CD4-positive, alpha-beta memory T cell (primary cell): Measurements from ENCODE around the gene PAQR5. TPM values are rescaled to one million over a fixed set of nuclear protein-coding genes. Genes with fewer than 3 reads are reported as not detected.

Experiments used
- CTCF ChIA-PET: fragments of 350-600 bp; sonication (Branson Sonifier 250); formaldehyde crosslinking; loops from one replicate; lab custom pipeline; 2021; ENCODE audit warnings: inconsistent platforms; ENCODE audit not compliant: partially characterized antibody; lab: Charles Lee
- POLR2A ChIA-PET: fragments of 350-600 bp; sonication (Branson Sonifier 250); formaldehyde crosslinking; loops from one replicate; lab custom pipeline; 2021; ENCODE audit not compliant: partially characterized antibody; lab: Charles Lee
- DNase-seq, 5 donors: peaks; one replicate each; pipeline versions ENCODE4 v3.0.0 to v3.0.0-alpha.2; 2020 to 2022; ENCODE audit warnings: mixed read lengths in 1 of 5
- H3K27ac ChIP-seq: one replicate; pipeline ENCODE4 v1.7.0; 2013; ENCODE audit warnings: low read depth, low read length
- H3K27me3 ChIP-seq: 2 replicates; pipeline ENCODE4 v1.7.0; 2013; ENCODE audit warnings: mild to moderate bottlenecking, low read length, moderate library complexity; ENCODE audit not compliant: insufficient read depth
- H3K36me3 ChIP-seq: 2 replicates; pipeline ENCODE4 v1.7.0; 2013; ENCODE audit warnings: mild to moderate bottlenecking, low read length, moderate library complexity; ENCODE audit not compliant: insufficient read depth
- H3K4me1 ChIP-seq: 2 replicates; pipeline ENCODE4 v1.7.0; 2013; ENCODE audit warnings: mild to moderate bottlenecking, low read length, moderate library complexity; ENCODE audit not compliant: insufficient read depth
- H3K4me3 ChIP-seq, 2 donors: one replicate each; pipeline ENCODE4 v1.7.0; 2013; ENCODE audit warnings: low read length in 2 of 2, mild to moderate bottlenecking in 1 of 2
- H3K9me3 ChIP-seq, 2 donors: one replicate each; pipeline ENCODE4 v1.7.0; 2013; ENCODE audit warnings: low read length in 2 of 2, control low read depth in 1 of 2; ENCODE audit not compliant: control insufficient read depth in 1 of 2
- H3K27ac Mint-ChIP-seq, 7 donors: one replicate each; pipeline ENCODE4 v1.8.0; 2020 to 2021; ENCODE audit warnings: mixed read lengths in 7 of 7, mild to moderate bottlenecking in 6 of 7, inconsistent platforms in 3 of 7, moderate library complexity in 3 of 7
- H3K27me3 Mint-ChIP-seq, 2 donors: one replicate each; pipeline ENCODE4 v1.8.0; 2020 to 2021; ENCODE audit warnings: mixed read lengths in 2 of 2
- H3K36me3 Mint-ChIP-seq, 2 donors: one replicate each; pipeline ENCODE4 v1.8.0; 2020 to 2021; ENCODE audit warnings: mixed read lengths in 2 of 2, inconsistent platforms in 1 of 2, mild to moderate bottlenecking in 1 of 2
- H3K4me1 Mint-ChIP-seq, 4 donors: one replicate each; pipeline ENCODE4 v1.8.0; 2020 to 2021; ENCODE audit warnings: mixed read lengths in 4 of 4, mild to moderate bottlenecking in 1 of 4
- H3K4me3 Mint-ChIP-seq, 8 donors: one replicate each; pipeline ENCODE4 v1.8.0; 2020 to 2021; ENCODE audit warnings: mixed read lengths in 8 of 8, mild to moderate bottlenecking in 7 of 8, moderate library complexity in 6 of 8, inconsistent platforms in 3 of 8
- H3K9me3 Mint-ChIP-seq, 8 donors: one replicate each; pipeline ENCODE4 v1.8.0; 2020 to 2021; ENCODE audit warnings: mixed read lengths in 8 of 8, mild to moderate bottlenecking in 5 of 8, inconsistent platforms in 3 of 8, moderate library complexity in 1 of 8
- intact Hi-C: fragments of 100-400 bp; cut with micrococcal nuclease; formaldehyde crosslinking; loops from one replicate; pipeline ENCODE4 v1.15.1; 2023
- polyA plus RNA-seq, 2 donors: library from polyadenylated mRNA; unstranded; fragments of 300-500 nt; fragmentation: Illumina TruSeq; gene quantifications; one replicate each; pipeline ENCODE4 v1.2.3, GENCODE V29; 2021
- total RNA-seq, 2 experiments: library from RNA; stranded (reverse); gene quantifications; one replicate each; pipeline ENCODE4 v1.2.3, GENCODE V29; 2021

The PAQR5 gene
- total and polyA plus RNA-seq, 4 experiments from 2014 or later = 0.20 TPM; not detected in 3

GRCh38 chr15:69451951-69452691 is 153.4 kb downstream of the PAQR5 start:
- ChIA-PET POLR2A (interaction anchor here (0.7 to 9.4 kb wide), 25 partner anchors 9 to 1221 kb away, joined by 3 to 488 read pairs (median 6); partner anchors contain the start of genes GLCE, KIF23 and TLE3), CTCF (interaction anchor here (0.8 to 6.5 kb wide), 10 partner anchors 10 to 421 kb away, joined by 3 to 94 read pairs (median 4); partner anchors contain the start of gene GLCE)
- peaks cover 36% of the 10 kb centered on the region for H3K4me1 ChIP-seq
- H3K9me3 Mint-ChIP-seq = no peaks in the 10 kb centered on the region
- intact Hi-C loops = loop anchor here (1.0 to 5.0 kb wide), 5 partner anchors 16 to 647 kb away; partner anchors contain the start of genes GLCE and KIF23
- H3K27ac ChIP-seq = peak overlapping the region; percentile 92
- peak overlapping the region; percentile 94 to 99 (median 98) for H3K27ac Mint-ChIP-seq
- peaks cover 22% of the 10 kb centered on the region for H3K36me3 ChIP-seq
- H3K4me3 Mint-ChIP-seq = peak overlapping the region; percentile 94 to 100 (median 98)
- DNase-seq = peak in 2 of 5 donors; percentile 20 to 51
- no peaks in the 10 kb centered on the region for H3K27me3 ChIP-seq
- H3K4me1 Mint-ChIP-seq = peaks cover 25 to 49% (median 36%) of the 10 kb centered on the region in 4 donors
- H3K4me3 ChIP-seq = peak overlapping the region; percentile 51 to 78
- no peaks in the 10 kb centered on the region for H3K9me3 ChIP-seq
- H3K27me3 Mint-ChIP-seq = no peaks in the 10 kb centered on the region
- peaks cover 25 to 48% of the 10 kb centered on the region in 2 donors for H3K36me3 Mint-ChIP-seq

GRCh38 chr15:69452692-69453521 is 154.2 kb downstream of the PAQR5 start, which contains the start of gene RPLP1:
Gene RPLP1 (plus strand): TSS chr15:69452818. CDS start chr15:69452949, 131 bp downstream.
- ChIA-PET POLR2A (interaction anchor here (0.6 to 9.4 kb wide), 30 partner anchors 10 to 1220 kb away, joined by 3 to 488 read pairs (median 6); partner anchors contain the start of genes GLCE, KIF23 and TLE3), CTCF (interaction anchor here (1.1 to 6.5 kb wide), 8 partner anchors 10 to 422 kb away, joined by 3 to 94 read pairs (median 6); partner anchors contain the start of gene KIF23)
- Mint-ChIP-seq H3K9me3 (no peaks in the 10 kb centered on the region), H3K27me3 (no peaks in the 10 kb centered on the region), H3K4me3 (peak within 1 kb of the TSS; percentile 94 to 100 (median 98)), H3K27ac (peak within 1 kb of the TSS; percentile 94 to 99 (median 98)), H3K4me1 (peaks cover 28 to 56% (median 37%) of the 10 kb centered on the region in 4 donors), H3K36me3 (peaks cover 25 to 55% of the 10 kb centered on the region in 2 donors)
- H3K4me1 ChIP-seq = peaks cover 36% of the 10 kb centered on the region
- H3K9me3 ChIP-seq = no peaks in the 10 kb centered on the region
- H3K27ac ChIP-seq = peak within 1 kb of the TSS; percentile 92
- intact Hi-C loops = loop anchor here (1.0 to 5.0 kb wide), 6 partner anchors 9 to 646 kb away; partner anchors contain the start of genes GLCE and KIF23
- H3K4me3 ChIP-seq = peak within 1 kb of the TSS; percentile 78 to 91
- H3K36me3 ChIP-seq = peaks cover 27% of the 10 kb centered on the region
- H3K27me3 ChIP-seq = no peaks in the 10 kb centered on the region
- DNase-seq = peak; percentile 96

GRCh38 chr15:69454953-69455352 is 156.2 kb downstream of the PAQR5 start:
- Mint-ChIP-seq H3K27ac (peak overlapping the region in 6 of 7 donors; percentile 25 to 98 (median 96)), H3K4me1 (peaks cover 28 to 58% (median 40%) of the 10 kb centered on the region in 4 donors), H3K9me3 (no peaks in the 10 kb centered on the region), H3K4me3 (peak overlapping the region; percentile 94 to 100 (median 98)), H3K27me3 (no peaks in the 10 kb centered on the region), H3K36me3 (peaks cover 25 to 59% of the 10 kb centered on the region in 2 donors)
- intact Hi-C loops = loop anchor here (5.0 kb wide), 1 partner anchor 43 kb away; the partner anchor contains the start of gene KIF23
- ChIA-PET POLR2A (interaction anchor here (1.0 to 9.4 kb wide), 4 partner anchors 11 to 643 kb away, joined by 3 to 488 read pairs (median 60); partner anchors contain the start of genes KIF23 and TLE3), CTCF (interaction anchor here (5.4 to 6.5 kb wide), 2 partner anchors 8 to 12 kb away, joined by 45 to 94 read pairs; no protein-coding TSS in a partner anchor)
- Histone ChIP-seq H3K36me3 (peaks cover 27% of the 10 kb centered on the region), H3K9me3 (no peaks in the 10 kb centered on the region), H3K4me3 (peak overlapping the region in 1 of 2 donors; percentile 78), H3K27ac (peak overlapping the region; percentile 92), H3K4me1 (peaks cover 36% of the 10 kb centered on the region), H3K27me3 (no peaks in the 10 kb centered on the region)
- DNase-seq = no peak

GRCh38 chr15:69456208-69457166 is 157.8 kb downstream of the PAQR5 start:
- Mint-ChIP-seq H3K4me3 (peak overlapping the region in 1 of 8 donors; percentile 72), H3K27ac (peak overlapping the region in 5 of 7 donors; percentile 48 to 98 (median 82)), H3K9me3 (no peaks in the 10 kb centered on the region), H3K36me3 (peaks cover 25 to 59% of the 10 kb centered on the region in 2 donors), H3K4me1 (peaks cover 30 to 66% (median 44%) of the 10 kb centered on the region in 4 donors), H3K27me3 (no peaks in the 10 kb centered on the region)
- Histone ChIP-seq H3K4me1 (peaks cover 41% of the 10 kb centered on the region), H3K27me3 (no peaks in the 10 kb centered on the region), H3K36me3 (peaks cover 27% of the 10 kb centered on the region), H3K4me3 (no peak overlapping the region), H3K27ac (no peak overlapping the region), H3K9me3 (no peaks in the 10 kb centered on the region)
- no peak for DNase-seq
- POLR2A ChIA-PET = interaction anchor here (1.7 to 9.4 kb wide), 2 partner anchors 9 to 38 kb away, joined by 3 to 488 read pairs; no protein-coding TSS in a partner anchor
- intact Hi-C loops = no loop called here
- CTCF ChIA-PET = interaction anchor here (1.3 to 6.5 kb wide), 3 partner anchors 10 to 12 kb away, joined by 5 to 45 read pairs (median 6); no protein-coding TSS in a partner anchor

Other genes with a start within 250 kb of the PAQR5 start
- 1 to 10 TPM; 7.2 TPM for gene GLCE, start 138.3 kb upstream of the PAQR5 start, total RNA-seq
- gene GLCE, start 138.3 kb upstream of the PAQR5 start, polyA plus RNA-seq = 1 to 10 TPM; 6.1 to 9.0 TPM
- gene KIF23, start 115.4 kb downstream of the PAQR5 start, total RNA-seq = under 1 TPM in 1 of 2 experiments, not detected in 1; 0.20 TPM
- gene KIF23, start 115.4 kb downstream of the PAQR5 start, polyA plus RNA-seq = not detected
- 1,000 to 10,000 TPM; 2,753 to 2,900 TPM for gene RPLP1, start 153.9 kb downstream of the PAQR5 start, total RNA-seq
- 1,000 to 10,000 TPM; 1,134 to 2,730 TPM for gene RPLP1, start 153.9 kb downstream of the PAQR5 start, polyA plus RNA-seq